ENCODE measurements around the gene CCL22.

DNA sequence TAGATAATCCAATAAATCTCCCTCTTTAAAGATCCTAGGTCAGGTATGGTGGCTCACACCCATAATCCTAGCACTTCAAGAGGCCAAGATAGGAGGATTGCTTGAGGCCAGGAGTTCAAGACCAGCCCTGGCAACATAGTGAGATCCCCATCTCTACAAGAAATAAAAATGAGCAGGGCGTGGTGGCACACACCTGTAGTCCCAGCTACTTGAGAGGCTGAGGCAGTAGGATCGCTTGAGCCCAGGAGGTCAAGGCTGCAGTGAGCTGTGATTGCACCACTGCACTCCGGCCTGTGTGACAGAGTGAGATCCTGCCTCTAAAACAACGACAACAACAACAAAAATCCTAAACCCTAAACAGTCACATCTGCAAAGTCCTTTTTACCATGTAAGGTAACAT is 2.0 kb upstream of the CCL22 start:
- no peak for TF ChIP-seq POLR2A (IDR thresholded peaks at IDR 0.05)
- TF ChIP-seq, protein P1, sequence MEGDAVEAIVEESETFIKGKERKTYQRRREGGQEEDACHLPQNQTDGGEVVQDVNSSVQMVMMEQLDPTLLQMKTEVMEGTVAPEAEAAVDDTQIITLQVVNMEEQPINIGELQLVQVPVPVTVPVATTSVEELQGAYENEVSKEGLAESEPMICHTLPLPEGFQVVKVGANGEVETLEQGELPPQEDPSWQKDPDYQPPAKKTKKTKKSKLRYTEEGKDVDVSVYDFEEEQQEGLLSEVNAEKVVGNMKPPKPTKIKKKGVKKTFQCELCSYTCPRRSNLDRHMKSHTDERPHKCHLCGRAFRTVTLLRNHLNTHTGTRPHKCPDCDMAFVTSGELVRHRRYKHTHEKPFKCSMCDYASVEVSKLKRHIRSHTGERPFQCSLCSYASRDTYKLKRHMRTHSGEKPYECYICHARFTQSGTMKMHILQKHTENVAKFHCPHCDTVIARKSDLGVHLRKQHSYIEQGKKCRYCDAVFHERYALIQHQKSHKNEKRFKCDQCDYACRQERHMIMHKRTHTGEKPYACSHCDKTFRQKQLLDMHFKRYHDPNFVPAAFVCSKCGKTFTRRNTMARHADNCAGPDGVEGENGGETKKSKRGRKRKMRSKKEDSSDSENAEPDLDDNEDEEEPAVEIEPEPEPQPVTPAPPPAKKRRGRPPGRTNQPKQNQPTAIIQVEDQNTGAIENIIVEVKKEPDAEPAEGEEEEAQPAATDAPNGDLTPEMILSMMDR (IDR thresholded peaks at IDR 0.05) = no peak
